ENCODE data around the gene MYRF. TPM values are rescaled to one million over a fixed set of nuclear protein-coding genes. Genes with fewer than 3 reads are reported as not detected.

The MYRF gene
- polyA plus RNA-seq, 1 donor (not counting 4 experiments of a cell fraction or from before 2014, with no cell fraction given): 0.14 TPM

DNA sequence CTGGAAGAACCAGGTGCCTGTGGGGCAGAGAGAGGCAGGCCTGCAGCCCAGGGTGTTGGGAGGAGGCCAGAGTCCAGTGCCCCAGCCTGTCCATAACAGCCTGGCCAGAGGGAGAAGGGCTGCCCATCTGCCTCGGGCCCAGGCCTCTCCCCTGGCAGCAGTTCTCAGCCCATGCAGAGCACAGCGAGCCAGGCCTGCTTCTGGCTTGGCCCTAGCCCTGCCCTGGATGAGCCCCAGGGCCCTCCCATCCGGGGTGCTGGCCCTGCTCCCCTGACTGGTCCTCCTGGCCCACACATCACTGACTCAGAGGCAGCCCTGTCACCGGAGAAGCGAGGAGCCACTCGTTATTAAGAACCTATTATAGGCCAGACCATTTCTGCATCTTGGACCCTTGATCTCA, 19.7 kb upstream of the MYRF start:
- Histone ChIP-seq H3K27me3 (ENCODE audit: control insufficient read depth, extremely low read depth, insufficient read depth, low read length) (peaks cover 49% of the 10 kb centered on the region), H3K27ac (ENCODE audit: control insufficient read depth, insufficient read depth, low read length) (no peak overlapping the region), H2AFZ (ENCODE audit: control insufficient read depth, low read length) (no peak overlapping the region), H3K79me2 (ENCODE audit: control insufficient read depth, insufficient read depth, low read length) (no peaks in the 10 kb centered on the region), H3K9me3 (ENCODE audit: control insufficient read depth, low read depth, low read length) (no peaks in the 10 kb centered on the region), H3K4me2 (ENCODE audit: control insufficient read depth, extremely low read depth, insufficient read depth, low read depth, low read length) (no peak overlapping the region), H4K20me1 (ENCODE audit: control insufficient read depth, extremely low read depth, insufficient read depth, low read length) (peaks cover 17% of the 10 kb centered on the region), H3K4me1 (ENCODE audit: control insufficient read depth, extremely low read depth, insufficient read depth, low read length) (peaks cover 18% of the 10 kb centered on the region), H3K36me3 (ENCODE audit: control insufficient read depth in 2 of 2, extremely low read depth in 1 of 2, insufficient read depth in 2 of 2, low read length in 2 of 2) (no peaks in the 10 kb centered on the region), H3K9me1 (ENCODE audit: control insufficient read depth, extremely low read depth, insufficient read depth, low read length) (no peaks in the 10 kb centered on the region), H3K4me3 (ENCODE audit: control insufficient read depth in 2 of 3, extremely low read depth in 1 of 3, insufficient read depth in 2 of 3, low read depth in 1 of 3, low read length in 3 of 3) (no peak overlapping the region), H3K9ac (ENCODE audit: control insufficient read depth, extremely low read depth, insufficient read depth, low read length) (no peak overlapping the region)
- DNase-seq (ENCODE audit: low read depth, low spot score): no peak
- no peak for TF ChIP-seq EZH2 (IDR thresholded peaks at IDR 0.05; ENCODE audit: low read length)
- TF ChIP-seq CTCF (optimal IDR thresholded peaks at IDR 0.05 in 1 of 3, IDR thresholded peaks at IDR 0.05 in 1 of 3, conservative IDR thresholded peaks at IDR 0.05 in 1 of 3; ENCODE audit: extremely low read depth in 1 of 3, insufficient read depth in 2 of 3, low read length in 3 of 3): no peak
- dilution Hi-C loops (cut with MboI; ENCODE audit: extremely low pct_ligation_motif_present, low sequenced_read_pairs): no loop called here
- no peak for FAIRE-seq

GRCh38 chr11:61733120-61733978, 19.1 kb upstream of the MYRF start:
- H3K4me2 ChIP-seq (ENCODE audit: control insufficient read depth, extremely low read depth, insufficient read depth, low read depth, low read length): no peak overlapping the region
- H3K79me2 ChIP-seq (ENCODE audit: control insufficient read depth, insufficient read depth, low read length): no peaks in the 10 kb centered on the region
- H2AFZ ChIP-seq (ENCODE audit: control insufficient read depth, low read length): no peak overlapping the region
- H3K27me3 ChIP-seq (ENCODE audit: control insufficient read depth, extremely low read depth, insufficient read depth, low read length): peaks cover 44% of the 10 kb centered on the region
- FAIRE-seq: peak; percentile 93
- H3K9ac ChIP-seq (ENCODE audit: control insufficient read depth, extremely low read depth, insufficient read depth, low read length): no peak overlapping the region
- no peak overlapping the region for H3K27ac ChIP-seq (ENCODE audit: control insufficient read depth, insufficient read depth, low read length)
- H3K9me3 ChIP-seq (ENCODE audit: control insufficient read depth, low read depth, low read length): no peaks in the 10 kb centered on the region
- H3K9me1 ChIP-seq (ENCODE audit: control insufficient read depth, extremely low read depth, insufficient read depth, low read length): no peaks in the 10 kb centered on the region
- TF ChIP-seq EZH2 (IDR thresholded peaks at IDR 0.05; ENCODE audit: low read length): no peak
- TF ChIP-seq CTCF (optimal IDR thresholded peaks at IDR 0.05 in 1 of 3, IDR thresholded peaks at IDR 0.05 in 1 of 3, conservative IDR thresholded peaks at IDR 0.05 in 1 of 3; ENCODE audit: extremely low read depth in 1 of 3, insufficient read depth in 2 of 3, low read length in 3 of 3): peak; percentile 99
- dilution Hi-C loops (cut with MboI; ENCODE audit: extremely low pct_ligation_motif_present, low sequenced_read_pairs): no loop called here
- peaks cover 18% of the 10 kb centered on the region for H3K4me1 ChIP-seq (ENCODE audit: control insufficient read depth, extremely low read depth, insufficient read depth, low read length)
- H4K20me1 ChIP-seq (ENCODE audit: control insufficient read depth, extremely low read depth, insufficient read depth, low read length): peaks cover 15% of the 10 kb centered on the region
- no peak for DNase-seq (ENCODE audit: low read depth, low spot score)
- no peak overlapping the region for H3K4me3 ChIP-seq (ENCODE audit: control insufficient read depth in 2 of 3, extremely low read depth in 1 of 3, insufficient read depth in 2 of 3, low read depth in 1 of 3, low read length in 3 of 3)
- H3K36me3 ChIP-seq (ENCODE audit: control insufficient read depth in 2 of 2, extremely low read depth in 1 of 2, insufficient read depth in 2 of 2, low read length in 2 of 2): no peaks in the 10 kb centered on the region

All from keratinocyte (primary cell).